ENCODE measurements around the gene FAAP20.

The FAAP20 gene

DNA sequence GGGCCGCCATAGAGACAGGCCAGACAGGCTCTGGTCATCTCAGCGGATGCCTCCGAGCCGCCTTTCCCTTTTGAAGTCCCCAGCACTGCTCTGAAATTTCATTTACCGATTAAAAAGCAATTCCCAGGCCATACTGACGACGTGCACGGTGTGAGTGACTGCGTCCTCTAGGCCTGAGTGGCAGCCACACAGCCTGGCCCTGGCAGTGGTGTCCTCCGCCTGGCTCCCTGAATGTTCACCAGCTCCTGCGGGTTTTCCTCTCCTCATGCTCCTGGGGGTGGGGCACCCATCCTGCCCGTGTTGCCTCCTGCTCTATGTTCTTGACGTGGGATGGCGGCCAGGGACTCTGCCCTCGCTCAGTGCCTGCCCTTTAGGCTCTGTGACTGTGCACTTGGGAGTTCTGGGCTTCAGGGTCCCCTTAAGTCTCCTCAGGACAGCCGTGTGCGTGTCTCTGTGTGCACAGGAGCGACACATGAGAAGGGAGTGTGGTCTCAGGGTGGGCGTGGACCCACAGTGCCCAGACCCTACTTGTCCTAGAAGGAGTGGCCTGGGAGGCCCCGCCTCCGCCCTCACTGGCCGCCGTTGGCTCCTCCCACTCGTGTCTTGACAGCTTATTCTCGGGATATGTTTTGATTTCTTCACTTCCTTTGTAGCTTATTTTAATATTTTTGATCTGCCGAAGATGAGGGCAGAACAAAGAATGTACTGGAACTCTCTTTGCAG lies 37.1 kb upstream of the FAAP20 start:
- H3K4me3 ChIP-seq (ENCODE audit: low read depth, low read length), result peak overlapping the region; percentile 66
- H3K9ac ChIP-seq (ENCODE audit: low read length), result no peak overlapping the region
- peak overlapping the region; percentile 74 for H3K4me2 ChIP-seq (ENCODE audit: low read length)
- H3K27ac ChIP-seq (ENCODE audit: low read depth, low read length), result no peak overlapping the region
- H2BK120ac ChIP-seq (ENCODE audit: insufficient read depth, low read length, poor library complexity), result no peak overlapping the region
- peaks cover 39 to 51% of the 10 kb centered on the region in 2 experiments for H3K4me1 ChIP-seq (ENCODE audit: control insufficient read depth in 1 of 2, insufficient read depth in 2 of 2, low read length in 2 of 2)
- H3K79me1 ChIP-seq (ENCODE audit: low read length), result peaks cover 22% of the 10 kb centered on the region
- DNase-seq, result peak; percentile 64 to 77
- peak overlapping the region; percentile 21 for H3K14ac ChIP-seq (ENCODE audit: low read length)
- H3K23ac ChIP-seq (ENCODE audit: low read length), result no peak overlapping the region
- peak overlapping the region; percentile 27 for H2AK5ac ChIP-seq (ENCODE audit: low read length)
- peaks cover 1% of the 10 kb centered on the region for H3K9me3 ChIP-seq (ENCODE audit: insufficient read depth, low read depth, low read length)
- H3K18ac ChIP-seq (ENCODE audit: low read length), result peak overlapping the region; percentile 8
- H3K79me2 ChIP-seq (ENCODE audit: control insufficient read depth, insufficient read depth, low read length, poor library complexity), result peaks cover 76% of the 10 kb centered on the region
- H2BK5ac ChIP-seq (ENCODE audit: low read depth, low read length, poor library complexity), result no peak overlapping the region
- no peaks in the 10 kb centered on the region for H3K27me3 ChIP-seq (ENCODE audit: insufficient read depth, low read length)
- H3K4ac ChIP-seq (ENCODE audit: low read depth, low read length), result peak overlapping the region; percentile 66
- no peak overlapping the region for H4K8ac ChIP-seq (ENCODE audit: low read depth, low read length)
- peaks cover 2 to 11% of the 10 kb centered on the region in 2 experiments for H3K36me3 ChIP-seq (ENCODE audit: control insufficient read depth in 1 of 2, insufficient read depth in 2 of 2, low read length in 2 of 2)
- H4K91ac ChIP-seq (ENCODE audit: low read depth, low read length), result no peak overlapping the region
- WGBS (ENCODE audit: extremely low coverage, insufficient coverage, insufficient read length), result no CpG with 5 or more reads among the region's 26 CpGs
- no peak overlapping the region for H2BK12ac ChIP-seq (ENCODE audit: low read length)
- peak overlapping the region; percentile 2 for H2AFZ ChIP-seq (ENCODE audit: insufficient read depth, low read length, poor library complexity)
- H4K12ac ChIP-seq (ENCODE audit: low read depth, low read length), result no peak overlapping the region

DNA sequence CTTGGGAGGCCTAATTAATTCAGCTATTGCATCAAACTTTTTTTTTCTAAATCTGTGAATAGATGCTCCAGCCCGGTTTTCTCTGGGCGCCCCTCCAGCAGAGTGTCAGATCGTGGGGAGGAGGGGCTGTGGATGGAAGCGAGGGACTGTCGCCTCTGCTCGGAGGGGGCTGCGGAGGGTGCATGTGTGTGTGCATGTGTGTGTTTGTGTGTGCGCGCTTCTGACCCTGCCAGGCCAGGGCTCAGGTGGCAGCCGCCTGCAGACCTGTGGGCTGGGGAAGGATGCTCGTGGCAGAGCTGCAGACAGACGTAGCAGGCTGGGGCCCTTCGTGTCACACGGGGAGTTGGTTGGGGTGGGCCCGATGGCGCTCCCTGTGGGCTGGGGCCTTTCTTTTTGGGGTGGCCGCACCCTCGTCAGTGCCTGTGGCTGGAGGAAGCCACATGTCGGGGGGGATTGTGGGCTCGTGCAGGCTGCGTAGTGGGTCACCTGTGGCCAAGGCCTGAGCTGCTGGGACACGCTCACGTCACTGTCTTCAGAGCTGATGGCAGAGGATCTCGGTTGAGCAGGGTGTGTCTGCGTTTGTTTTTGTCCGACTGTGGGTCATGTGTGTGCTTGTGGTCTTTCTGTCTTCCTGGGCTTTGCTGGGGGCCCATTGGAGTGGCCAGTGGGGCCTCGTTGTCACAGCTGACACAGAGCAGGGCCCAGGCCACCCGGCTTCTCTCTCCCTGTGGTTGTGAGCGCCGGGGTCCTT lies 36.4 kb upstream of the FAAP20 start:
- Histone ChIP-seq H3K4me1 (ENCODE audit: control insufficient read depth in 1 of 2, insufficient read depth in 2 of 2, low read length in 2 of 2) (peaks cover 44 to 56% of the 10 kb centered on the region in 2 experiments), H4K91ac (ENCODE audit: low read depth, low read length) (no peak overlapping the region), H3K18ac (ENCODE audit: low read length) (no peak overlapping the region), H3K14ac (ENCODE audit: low read length) (no peak overlapping the region), H3K79me1 (ENCODE audit: low read length) (peaks cover 24% of the 10 kb centered on the region), H2AK5ac (ENCODE audit: low read length) (no peak overlapping the region), H2BK12ac (ENCODE audit: low read length) (no peak overlapping the region), H3K27ac (ENCODE audit: low read depth, low read length) (no peak overlapping the region), H3K79me2 (ENCODE audit: control insufficient read depth, insufficient read depth, low read length, poor library complexity) (peaks cover 77% of the 10 kb centered on the region), H3K4ac (ENCODE audit: low read depth, low read length) (peak overlapping the region; percentile 66), H2BK5ac (ENCODE audit: low read depth, low read length, poor library complexity) (no peak overlapping the region), H3K9me3 (ENCODE audit: insufficient read depth, low read depth, low read length) (peaks cover 1% of the 10 kb centered on the region), H4K8ac (ENCODE audit: low read depth, low read length) (no peak overlapping the region), H2AFZ (ENCODE audit: insufficient read depth, low read length, poor library complexity) (no peak overlapping the region), H2BK120ac (ENCODE audit: insufficient read depth, low read length, poor library complexity) (no peak overlapping the region), H3K23ac (ENCODE audit: low read length) (no peak overlapping the region), H3K4me2 (ENCODE audit: low read length) (peak overlapping the region; percentile 74), H3K4me3 (ENCODE audit: low read depth, low read length) (peak overlapping the region; percentile 66), H3K27me3 (ENCODE audit: insufficient read depth, low read length) (no peaks in the 10 kb centered on the region), H3K36me3 (ENCODE audit: control insufficient read depth in 1 of 2, insufficient read depth in 2 of 2, low read length in 2 of 2) (peaks cover 2 to 10% of the 10 kb centered on the region in 2 experiments), H3K9ac (ENCODE audit: low read length) (peak overlapping the region; percentile 39), H4K12ac (ENCODE audit: low read depth, low read length) (no peak overlapping the region)
- no peak for DNase-seq
- whole genome bisulfite sequencing (ENCODE audit: extremely low coverage, insufficient coverage, insufficient read length), result no CpG with 5 or more reads among the region's 30 CpGs

DNA sequence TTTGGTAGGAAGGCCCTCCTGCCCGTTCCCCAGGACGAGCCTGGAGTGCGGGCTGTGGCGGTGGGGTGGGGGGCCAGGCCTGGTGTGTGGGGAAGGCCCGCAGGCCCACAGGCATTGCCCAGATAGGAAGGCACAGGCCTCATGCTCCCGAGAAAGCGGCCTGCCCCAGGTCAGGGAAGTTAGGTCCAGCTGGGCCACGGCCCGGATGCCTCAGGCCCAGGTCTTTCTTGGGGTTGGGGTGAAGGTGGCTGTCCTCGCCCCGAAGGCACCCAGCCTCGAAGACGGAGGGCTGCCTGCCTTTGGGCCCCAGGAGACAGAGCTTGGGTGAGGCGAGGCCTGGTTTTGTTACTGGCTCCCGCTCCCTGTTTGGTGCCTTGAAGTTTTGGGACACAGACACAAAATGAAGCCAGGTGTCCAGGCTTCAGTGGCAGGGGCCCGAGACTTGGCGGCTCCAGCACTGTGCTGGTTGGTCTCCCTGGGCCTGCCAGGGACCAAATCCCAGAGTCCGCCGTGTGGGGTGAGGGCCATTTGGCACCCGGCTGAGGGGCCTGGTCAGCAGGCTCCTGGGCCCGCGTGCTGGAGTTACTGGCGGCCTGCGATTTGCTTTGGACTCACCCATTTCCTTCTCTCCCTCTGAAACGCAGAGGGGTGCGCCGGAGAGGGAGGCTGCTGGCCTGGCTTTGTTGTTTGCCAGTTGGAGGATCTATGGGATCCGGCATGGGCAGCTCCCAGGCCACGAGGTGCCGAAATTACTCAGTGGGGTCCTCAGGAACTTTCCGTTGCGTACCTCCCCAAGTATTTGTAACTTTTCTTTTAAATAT lies 35.5 kb upstream of the FAAP20 start:
- Histone ChIP-seq H3K79me1 (ENCODE audit: low read length) (peaks cover 24% of the 10 kb centered on the region), H3K79me2 (ENCODE audit: control insufficient read depth, insufficient read depth, low read length, poor library complexity) (peaks cover 68% of the 10 kb centered on the region), H3K4me2 (ENCODE audit: low read length) (peak overlapping the region; percentile 74), H2AFZ (ENCODE audit: insufficient read depth, low read length, poor library complexity) (peak overlapping the region; percentile 12), H2AK5ac (ENCODE audit: low read length) (no peak overlapping the region), H3K9ac (ENCODE audit: low read length) (peak overlapping the region; percentile 47), H3K27ac (ENCODE audit: low read depth, low read length) (peak overlapping the region; percentile 12), H4K8ac (ENCODE audit: low read depth, low read length) (no peak overlapping the region), H3K14ac (ENCODE audit: low read length) (peak overlapping the region; percentile 75), H2BK12ac (ENCODE audit: low read length) (no peak overlapping the region), H3K18ac (ENCODE audit: low read length) (peak overlapping the region; percentile 52), H4K12ac (ENCODE audit: low read depth, low read length) (peak overlapping the region; percentile 11), H3K4me1 (ENCODE audit: control insufficient read depth in 1 of 2, insufficient read depth in 2 of 2, low read length in 2 of 2) (peaks cover 44 to 56% of the 10 kb centered on the region in 2 experiments), H3K9me3 (ENCODE audit: insufficient read depth, low read depth, low read length) (peaks cover 1% of the 10 kb centered on the region), H3K27me3 (ENCODE audit: insufficient read depth, low read length) (no peaks in the 10 kb centered on the region), H3K4me3 (ENCODE audit: low read depth, low read length) (peak overlapping the region; percentile 86), H3K4ac (ENCODE audit: low read depth, low read length) (peak overlapping the region; percentile 97), H2BK5ac (ENCODE audit: low read depth, low read length, poor library complexity) (peak overlapping the region; percentile 28), H3K36me3 (ENCODE audit: control insufficient read depth in 1 of 2, insufficient read depth in 2 of 2, low read length in 2 of 2) (peaks cover 2 to 6% of the 10 kb centered on the region in 2 experiments), H4K91ac (ENCODE audit: low read depth, low read length) (peak overlapping the region; percentile 52), H3K23ac (ENCODE audit: low read length) (no peak overlapping the region), H2BK120ac (ENCODE audit: insufficient read depth, low read length, poor library complexity) (peak overlapping the region; percentile 11)
- peak in 1 of 2 donors; percentile 17 for DNase-seq
- no CpG with 5 or more reads among the region's 32 CpGs for WGBS (ENCODE audit: extremely low coverage, insufficient coverage, insufficient read length)
